ENCODE data around the gene FOXP1. TPM values are rescaled to one million over a fixed set of nuclear protein-coding genes. Genes with fewer than 3 reads are reported as not detected.

FOXP1 gene
- total and polyA plus RNA-seq, 9 of the 15 experiments (the other 6 are each of a cell fraction or from before 2014, with no cell fraction given), result 7.7 to 34.5 (median 13.7) TPM

- Histone ChIP-seq H3K9me3 (replicated peaks; ENCODE audit: control insufficient read depth, insufficient read depth, low read depth, low read length) (no peaks in the 10 kb centered on the region), H3K9ac (ENCODE audit: insufficient read depth in 1 of 2, low read depth in 2 of 2, low read length in 2 of 2) (no peak overlapping the region), H3K4me2 (ENCODE audit: insufficient read depth, low read length) (no peak overlapping the region), H2AFZ (ENCODE audit: low read depth, low read length) (no peak overlapping the region), H3K4me3 (no peak overlapping the region), H3K36me3 (ENCODE audit: control insufficient read depth, insufficient read depth, low read length) (peaks cover 2% of the 10 kb centered on the region; the same call in 2 of the 3 replicates), H3K27ac (ENCODE audit: extremely low read depth, low read depth, low read length) (no peak overlapping the region), H3K9me1 (ENCODE audit: control insufficient read depth, insufficient read depth, low read length) (no peaks in the 10 kb centered on the region), H3K79me2 (ENCODE audit: control insufficient read depth, insufficient read depth, low read length) (no peaks in the 10 kb centered on the region), H4K20me1 (replicated peaks; ENCODE audit: control insufficient read depth, insufficient read depth, low read length) (no peaks in the 10 kb centered on the region), H3K4me1 (replicated peaks in 1 of 2; ENCODE audit: control insufficient read depth in 2 of 2, insufficient read depth in 2 of 2, low read length in 2 of 2) (no peaks in the 10 kb centered on the region), H3K27me3 (ENCODE audit: control insufficient read depth in 2 of 2, insufficient read depth in 2 of 2, low read length in 2 of 2) (no peaks in the 10 kb centered on the region)
- ChIA-PET POLR2A (interaction anchor here (0.6 to 1.5 kb wide), 2 partner anchors 12 to 360 kb away, joined by 4 read pairs; no protein-coding TSS in a partner anchor), CTCF (ENCODE audit: low intra/inter-chr PET ratio) (no interaction called here)
- in situ Hi-C loops (cut with MboI), result loop anchor here (25.0 kb wide), 1 partner anchor 565 kb away; the partner anchor contains the start of gene FOXP1
- DNase-seq (ENCODE audit: extremely low read depth in 1 of 4, low spot score in 3 of 4) (no peak), FAIRE-seq (no peak), ATAC-seq (no peak)
- no TSS peak for BruUV-seq (replicated peaks)
- intact Hi-C loops (cut with micrococcal nuclease), result no loop called here
- 88% methylated on average over 4 of the region's 5 CpGs for WGBS (ENCODE audit: insufficient coverage, low coverage, missing lambda C conversion rate)
- TF ChIP-seq PURB (CRISPR knock-in tag; IDR thresholded peaks at IDR 0.05; ENCODE audit: low read depth) (no peak), CTCF (IDR thresholded peaks at IDR 0.05 in 2 of 3, conservative IDR thresholded peaks at IDR 0.05 in 1 of 3; ENCODE audit: insufficient read depth in 2 of 3, low read depth in 1 of 3, low read length in 3 of 3) (peak in 2 of 3 experiments; percentile 9 to 19; a peak in 1 of 6 replicates), HMG20B (CRISPR knock-in tag; IDR thresholded peaks at IDR 0.05) (no peak), ZNF277 (CRISPR knock-in tag; IDR thresholded peaks at IDR 0.05; ENCODE audit: borderline replicate concordance) (no peak), RAD21 (CRISPR knock-in tag; conservative IDR thresholded peaks at IDR 0.05 in 1 of 2, IDR thresholded peaks at IDR 0.05 in 1 of 2) (peak in 1 of 2 experiments; percentile 19; a peak in 2 of 4 replicates), GTF2E2 (tag; IDR thresholded peaks at IDR 0.05) (no peak), DIDO1 (tag; IDR thresholded peaks at IDR 0.05; ENCODE audit: low read depth) (no peak), HNRNPH1 (optimal IDR thresholded peaks at IDR 0.05; ENCODE audit: low read depth, low read length) (no peak), GATA2 (CRISPR knock-in tag; IDR thresholded peaks at IDR 0.05) (no peak), HNRNPLL (IDR thresholded peaks at IDR 0.05; ENCODE audit: low read depth, low read length, poor library complexity, severe bottlenecking) (no peak), GTF2B (IDR thresholded peaks at IDR 0.05; ENCODE audit: extremely low read depth, insufficient read length) (no peak)
Measured at GRCh38 chr3:71022551-71023335, 560.8 kb downstream of the FOXP1 start.
